Femur (tissue), 1 donor: Measurements from ENCODE around the gene NSD1.
A peak's percentile ranks its signal among the peaks of the same experiment; 100 is the strongest.

Source experiments
- DNase-seq: peaks from one replicate; pipeline ENCODE4 v3.0.0-alpha.2; 2017

Gene NSD1

DNA sequence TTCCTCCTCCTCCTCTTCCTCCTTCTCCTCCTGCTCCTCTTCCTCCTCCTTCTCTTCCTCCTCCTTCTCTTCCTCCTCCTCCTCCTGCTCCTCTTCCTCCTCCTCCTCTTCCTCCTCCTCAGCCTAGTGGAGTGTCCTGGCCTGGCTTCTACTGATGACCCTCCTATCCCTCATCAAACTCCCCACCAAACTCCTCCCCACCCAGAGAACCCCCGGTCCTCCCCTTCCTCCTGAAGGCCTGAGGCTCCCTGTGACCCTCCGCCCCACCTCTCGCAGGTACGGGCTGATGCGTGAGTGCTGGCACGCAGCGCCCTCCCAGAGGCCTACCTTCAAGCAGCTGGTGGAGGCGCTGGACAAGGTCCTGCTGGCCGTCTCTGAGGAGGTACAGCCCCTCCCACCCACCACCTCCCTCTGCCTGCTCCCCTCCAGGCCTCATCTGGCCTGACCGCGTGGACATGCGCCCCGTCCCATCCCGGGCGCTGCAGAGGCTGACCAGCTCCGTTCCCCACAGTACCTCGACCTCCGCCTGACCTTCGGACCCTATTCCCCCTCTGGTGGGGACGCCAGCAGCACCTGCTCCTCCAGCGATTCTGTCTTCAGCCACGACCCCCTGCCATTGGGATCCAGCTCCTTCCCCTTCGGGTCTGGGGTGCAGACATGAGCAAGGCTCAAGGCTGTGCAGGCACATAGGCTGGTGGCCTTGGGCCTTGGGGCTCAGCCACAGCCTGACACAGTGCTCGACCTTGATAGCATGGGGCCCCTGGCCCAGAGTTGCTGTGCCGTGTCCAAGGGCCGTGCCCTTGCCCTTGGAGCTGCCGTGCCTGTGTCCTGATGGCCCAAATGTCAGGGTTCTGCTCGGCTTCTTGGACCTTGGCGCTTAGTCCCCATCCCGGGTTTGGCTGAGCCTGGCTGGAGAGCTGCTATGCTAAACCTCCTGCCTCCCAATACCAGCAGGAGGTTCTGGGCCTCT, 36.3 kb upstream of the NSD1 start:
- no peak for DNase-seq

DNA sequence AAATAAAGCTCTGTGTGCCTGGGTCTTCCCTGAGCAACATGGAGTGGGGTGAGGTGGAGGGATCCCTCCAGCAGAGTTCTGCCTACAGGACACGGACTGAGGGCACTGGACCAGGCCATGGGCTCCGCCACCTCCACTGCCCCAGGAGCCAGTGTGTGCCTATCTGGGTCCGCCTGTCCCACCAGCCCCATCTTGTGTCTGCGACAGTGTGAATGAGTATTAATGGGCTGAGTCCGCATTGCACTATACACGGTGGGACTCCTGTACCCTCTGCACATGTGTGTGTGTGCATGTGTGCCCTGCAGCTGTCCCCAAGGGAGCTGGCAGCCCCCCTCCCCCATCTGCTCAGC, 35.5 kb upstream of the NSD1 start:
- DNase-seq = no peak

DNA sequence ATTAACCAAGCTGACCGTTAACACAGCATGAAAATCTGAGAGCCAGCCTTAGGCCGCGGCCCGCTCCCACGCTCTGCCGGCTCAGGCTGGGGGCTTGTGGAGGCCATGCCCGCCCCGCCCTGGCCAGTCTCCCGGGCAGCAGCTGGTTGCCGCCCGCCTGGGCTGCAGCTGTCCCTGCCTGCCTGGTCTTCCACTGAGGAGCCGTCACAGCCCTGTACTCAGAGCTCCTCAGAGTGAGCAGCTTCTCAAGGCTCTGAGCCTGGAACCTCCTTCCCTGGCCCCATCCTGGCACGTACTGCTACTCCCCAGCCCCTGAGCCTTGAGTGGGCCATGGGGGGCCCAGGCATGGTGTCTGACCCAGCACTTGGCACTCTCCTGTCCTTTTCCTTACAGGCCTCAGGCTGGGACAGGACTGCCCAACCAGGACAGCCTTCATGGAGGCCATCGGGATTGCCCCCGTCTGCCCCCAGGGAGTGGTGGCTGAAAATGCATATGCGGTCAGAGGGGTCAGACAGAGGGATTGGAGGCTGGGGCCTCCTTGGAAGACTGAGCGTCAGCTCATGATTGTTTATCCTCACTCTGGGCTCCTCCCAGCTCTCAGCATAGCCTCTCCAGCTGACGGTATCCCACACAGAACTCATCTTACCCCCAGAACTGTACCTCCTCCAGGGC, 35.0 kb upstream of the NSD1 start:
- DNase-seq = peak; percentile 88

DNA sequence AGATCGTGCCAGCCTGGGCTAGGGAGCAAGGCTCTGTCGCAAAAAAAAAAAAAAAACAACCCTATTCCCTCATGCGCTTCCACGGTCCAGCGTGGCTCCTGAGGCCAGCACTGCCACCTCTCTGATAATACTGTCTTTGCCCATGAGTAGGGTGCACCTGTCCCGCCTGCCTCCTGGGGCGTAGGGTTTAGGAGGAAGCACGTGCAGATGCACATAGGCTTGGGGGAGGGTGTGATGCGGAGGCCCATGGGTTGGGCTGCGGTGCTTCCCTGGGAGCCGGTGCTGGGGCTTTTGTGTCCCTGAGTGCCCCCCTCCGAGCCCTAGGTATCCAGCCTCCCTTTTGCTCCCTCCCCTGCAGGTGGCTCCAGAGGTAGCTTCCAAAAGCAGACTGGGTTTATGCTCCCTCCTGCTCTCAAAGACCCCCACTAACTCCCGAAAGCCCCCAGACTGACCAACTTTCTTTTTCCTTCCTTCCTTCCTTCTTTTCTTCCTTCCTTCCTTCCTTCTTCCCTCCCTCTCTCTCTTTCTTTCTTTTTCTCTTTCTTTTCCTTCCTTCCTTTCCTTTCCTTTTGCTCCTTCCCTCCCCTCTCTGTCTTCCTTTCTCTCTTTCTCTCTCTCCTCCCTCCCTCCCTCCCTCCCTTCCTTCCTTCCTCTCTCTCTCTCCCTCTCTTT, 34.0 kb upstream of the NSD1 start:
- no peak for DNase-seq

DNA sequence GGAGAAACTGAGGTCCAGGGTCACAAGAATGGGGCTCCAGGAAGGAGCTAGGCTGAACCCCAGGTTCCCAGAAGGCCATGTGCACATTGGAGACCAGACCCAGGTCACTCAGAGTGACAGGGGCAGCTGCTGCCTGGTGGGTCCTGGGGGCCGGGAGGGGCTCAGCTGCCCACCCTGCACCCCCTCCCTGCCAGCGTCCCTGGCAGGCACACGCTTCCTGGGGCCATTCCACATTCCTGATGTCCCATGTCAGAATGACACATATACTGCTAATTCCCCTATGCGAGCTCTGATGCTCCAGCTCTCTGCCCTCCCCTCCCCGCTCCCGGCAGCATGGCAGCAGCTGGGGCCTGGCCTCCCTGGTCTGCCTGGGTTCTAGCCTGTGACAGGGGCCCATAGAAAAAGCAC, 32.9 kb upstream of the NSD1 start:
- DNase-seq = peak; percentile 81

DNA sequence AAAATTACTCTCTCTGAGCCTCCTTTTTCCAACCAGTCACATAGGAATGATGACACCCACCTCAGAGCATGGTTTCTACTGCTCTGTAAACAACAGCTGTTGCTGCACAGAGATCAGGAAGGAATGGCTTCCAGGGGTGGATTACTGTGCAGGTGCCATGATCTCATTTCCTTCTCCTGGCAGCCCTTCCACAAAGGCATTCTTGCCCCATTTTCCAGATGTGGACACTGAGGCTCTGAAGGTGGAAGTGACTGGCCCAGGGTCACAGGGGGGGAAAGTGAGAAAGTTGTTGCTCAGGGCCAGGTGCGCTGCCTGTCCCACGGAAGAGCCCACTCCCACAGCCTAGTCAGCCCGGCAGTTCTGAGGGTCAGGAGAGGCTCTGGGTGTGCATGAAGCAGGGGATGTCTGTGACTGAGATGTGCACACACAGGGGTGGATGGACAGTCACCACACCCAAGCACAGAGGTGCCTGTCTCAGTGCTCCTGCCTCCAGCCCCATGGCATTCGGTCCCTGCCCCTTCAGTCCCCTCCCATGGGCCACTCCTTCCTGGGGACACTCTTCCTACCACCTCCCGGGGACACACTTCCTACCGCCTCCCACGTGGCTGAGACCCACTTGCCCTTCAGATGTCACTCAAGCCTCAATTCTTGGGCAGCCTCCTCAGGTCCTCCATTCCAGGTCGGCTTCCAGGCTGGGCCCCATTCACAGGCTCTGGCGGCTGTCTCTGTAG, 29.9 kb upstream of the NSD1 start:
- no peak for DNase-seq

DNA sequence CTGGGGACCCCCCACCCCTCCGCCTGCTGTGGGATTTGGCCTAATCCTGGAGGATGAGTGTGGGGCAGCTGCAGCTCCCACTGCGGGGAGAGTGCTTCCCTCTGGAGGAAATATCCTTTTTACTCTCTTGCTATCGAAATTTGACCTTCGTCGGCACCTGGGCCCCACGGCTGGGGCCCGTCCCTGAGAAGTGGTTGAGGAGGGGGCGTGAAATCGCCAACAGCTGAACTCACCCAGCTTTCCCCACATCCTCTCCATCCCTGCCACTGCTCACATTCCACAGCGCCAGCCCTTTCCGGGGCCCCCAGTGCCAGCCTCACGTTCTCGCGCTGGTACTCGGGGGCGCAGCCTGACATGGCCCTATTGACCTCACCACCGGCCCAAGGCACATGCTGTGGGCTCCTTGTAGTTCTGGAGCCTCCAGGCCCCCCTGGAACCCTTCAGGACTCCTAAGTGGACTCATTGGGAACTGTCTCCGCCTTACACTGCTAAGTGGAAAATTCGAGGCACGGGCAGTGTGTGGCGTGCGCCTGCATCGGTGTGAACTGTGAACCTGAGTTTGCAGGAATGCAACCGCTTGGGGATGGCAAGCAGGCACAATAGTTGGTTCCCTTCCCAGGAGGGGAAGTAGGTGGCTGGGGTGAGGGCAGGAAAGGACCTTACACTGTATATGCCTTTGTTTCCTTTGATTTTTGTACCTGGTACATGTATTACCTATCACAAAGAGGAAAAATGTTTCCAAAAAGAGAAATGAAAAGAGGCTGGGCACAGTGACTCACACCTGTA, 27.7 kb upstream of the NSD1 start:
- DNase-seq = peak; percentile 47

DNA sequence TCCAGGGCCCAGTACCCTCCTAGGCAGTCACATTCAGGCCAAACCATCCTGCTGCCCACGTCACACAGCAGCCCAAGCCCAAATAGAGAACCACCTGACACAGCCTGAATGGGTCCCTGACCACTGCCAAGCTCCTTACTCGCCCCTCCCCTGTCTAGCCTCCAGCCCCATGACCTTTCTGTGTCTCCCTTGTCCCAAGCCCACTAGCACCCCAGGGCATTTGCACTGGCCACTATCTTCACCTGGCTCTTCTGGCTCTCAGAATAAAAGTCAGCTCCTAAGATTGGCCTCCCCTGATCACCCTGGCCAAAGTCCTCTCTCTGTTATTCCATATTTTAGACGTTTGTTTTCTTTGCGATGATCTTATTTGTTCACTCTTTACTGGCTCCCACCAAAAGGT, 26.4 kb upstream of the NSD1 start:
- no peak for DNase-seq

DNA sequence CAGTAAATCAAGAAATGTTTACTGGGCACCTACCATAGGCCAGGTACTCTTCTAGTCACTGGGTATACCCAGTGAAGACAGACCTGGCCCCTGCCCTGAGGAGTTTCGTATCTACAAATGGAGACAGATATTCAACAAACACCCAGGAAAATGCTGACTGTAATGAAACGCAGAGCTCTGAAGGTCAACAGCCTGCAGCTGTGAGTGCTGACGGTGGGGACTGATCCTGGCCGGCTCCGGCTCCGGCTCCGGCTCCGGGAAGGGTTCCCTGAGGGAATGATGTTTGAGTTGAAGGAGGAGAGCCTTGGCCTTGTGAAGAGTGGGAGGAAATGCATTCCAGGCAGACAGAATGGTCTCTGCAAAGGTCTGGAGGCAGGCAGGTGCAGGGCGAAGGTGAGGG, 23.8 kb upstream of the NSD1 start:
- DNase-seq = peak; percentile 74

DNA sequence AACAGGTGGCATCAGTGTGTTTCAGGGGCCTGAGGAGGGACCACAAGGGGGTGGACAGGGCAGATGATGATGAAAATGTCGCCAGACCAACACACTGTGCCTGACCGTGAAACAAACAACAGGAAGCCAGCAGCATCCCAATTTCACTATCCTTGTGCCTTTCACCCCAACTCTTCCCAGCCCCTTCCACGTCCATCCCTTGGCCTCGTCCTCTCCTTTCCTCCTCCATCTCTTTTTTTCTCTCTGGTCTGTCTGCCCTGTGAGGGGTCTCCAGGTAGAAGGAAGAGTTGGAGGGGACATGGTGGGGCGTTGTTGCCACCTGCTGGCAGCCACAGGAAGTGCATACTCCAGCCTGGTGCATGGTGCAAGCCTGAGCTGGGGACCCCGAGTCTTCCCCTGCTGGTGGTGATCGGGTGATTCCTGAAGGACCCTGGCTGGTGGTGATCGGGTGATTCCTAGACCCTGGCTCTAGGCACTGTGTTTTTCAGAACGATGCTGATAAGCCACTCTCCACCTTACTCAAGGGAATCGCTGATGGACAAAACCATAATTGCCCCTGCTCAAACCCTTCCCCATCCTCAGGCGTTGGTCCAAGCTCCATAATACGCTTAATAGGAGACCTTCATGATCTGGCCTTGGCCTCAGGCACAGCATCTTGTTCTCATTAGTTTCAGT, 21.7 kb upstream of the NSD1 start:
- DNase-seq = peak; percentile 74

DNA sequence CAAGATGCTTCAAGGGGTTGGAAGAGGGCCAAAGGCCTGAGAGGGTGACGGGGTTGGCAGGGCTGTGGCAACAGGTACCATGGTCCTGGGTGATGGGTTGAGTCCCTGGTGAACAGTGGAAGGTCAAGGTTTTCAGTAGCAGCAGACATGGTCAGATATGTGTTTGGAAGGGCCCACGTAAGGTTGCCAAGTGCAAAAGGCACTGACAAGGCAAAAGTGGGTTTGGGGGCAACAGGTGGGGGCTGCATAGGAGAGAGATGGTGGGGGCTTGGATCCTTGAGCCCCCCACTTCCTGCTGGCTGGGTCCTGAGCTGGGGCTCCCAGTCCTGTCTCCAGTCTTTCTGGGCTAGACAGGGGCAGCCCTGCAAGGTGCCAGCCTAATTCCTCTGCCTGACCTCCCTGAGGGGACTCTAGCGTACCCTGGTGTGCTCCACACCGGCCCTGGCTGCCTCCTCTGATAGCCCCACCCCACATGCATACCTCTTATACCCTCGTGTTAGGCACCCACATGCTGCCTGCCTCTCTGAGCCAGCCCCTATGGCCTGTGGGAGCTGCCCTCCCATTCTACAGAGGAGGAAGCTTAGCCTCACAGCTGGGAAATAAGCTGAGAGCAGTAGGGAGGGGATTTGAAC, 20.9 kb upstream of the NSD1 start:
- DNase-seq = no peak

DNA sequence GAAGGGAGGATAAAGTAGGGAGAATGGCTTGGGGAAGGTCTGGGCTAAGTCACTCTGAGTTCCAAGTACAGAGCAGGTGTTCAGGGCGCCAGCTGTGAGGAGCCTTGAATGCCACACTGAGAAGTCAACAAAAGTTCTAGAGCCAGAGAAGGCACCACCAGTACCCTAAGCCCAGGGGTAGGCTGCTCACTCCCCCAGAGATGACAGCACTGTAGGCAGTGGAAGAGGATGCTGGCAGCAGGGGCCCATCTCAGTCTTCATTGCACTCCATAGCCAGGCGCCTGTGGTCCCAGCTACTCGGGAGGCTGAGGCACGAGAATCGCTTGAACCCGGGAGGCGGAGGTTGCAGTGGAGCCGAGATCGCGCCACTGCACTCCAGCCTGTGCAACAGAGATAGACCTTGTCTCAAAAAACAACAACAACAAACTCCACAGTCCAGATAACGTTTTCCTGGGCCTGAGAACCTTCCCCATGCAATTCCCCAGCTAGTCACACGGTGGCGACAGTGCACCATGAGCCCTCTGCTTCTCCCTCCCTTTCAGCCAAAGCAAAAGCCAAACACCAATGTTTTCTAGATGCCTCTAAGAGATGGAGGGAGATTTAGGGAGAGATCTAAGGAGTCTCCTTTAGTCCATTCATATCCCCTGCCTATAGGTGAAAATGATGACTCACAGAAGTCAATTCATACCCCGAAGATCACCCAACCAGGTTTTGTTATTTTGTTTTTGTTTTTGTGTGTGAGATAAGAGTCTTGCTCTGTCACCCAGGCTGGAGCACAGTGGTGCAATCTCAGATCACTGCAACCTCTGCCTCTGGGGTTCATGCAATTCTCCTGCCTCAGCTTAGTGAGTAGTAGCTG, 19.8 kb upstream of the NSD1 start:
- peak; percentile 86 for DNase-seq

DNA sequence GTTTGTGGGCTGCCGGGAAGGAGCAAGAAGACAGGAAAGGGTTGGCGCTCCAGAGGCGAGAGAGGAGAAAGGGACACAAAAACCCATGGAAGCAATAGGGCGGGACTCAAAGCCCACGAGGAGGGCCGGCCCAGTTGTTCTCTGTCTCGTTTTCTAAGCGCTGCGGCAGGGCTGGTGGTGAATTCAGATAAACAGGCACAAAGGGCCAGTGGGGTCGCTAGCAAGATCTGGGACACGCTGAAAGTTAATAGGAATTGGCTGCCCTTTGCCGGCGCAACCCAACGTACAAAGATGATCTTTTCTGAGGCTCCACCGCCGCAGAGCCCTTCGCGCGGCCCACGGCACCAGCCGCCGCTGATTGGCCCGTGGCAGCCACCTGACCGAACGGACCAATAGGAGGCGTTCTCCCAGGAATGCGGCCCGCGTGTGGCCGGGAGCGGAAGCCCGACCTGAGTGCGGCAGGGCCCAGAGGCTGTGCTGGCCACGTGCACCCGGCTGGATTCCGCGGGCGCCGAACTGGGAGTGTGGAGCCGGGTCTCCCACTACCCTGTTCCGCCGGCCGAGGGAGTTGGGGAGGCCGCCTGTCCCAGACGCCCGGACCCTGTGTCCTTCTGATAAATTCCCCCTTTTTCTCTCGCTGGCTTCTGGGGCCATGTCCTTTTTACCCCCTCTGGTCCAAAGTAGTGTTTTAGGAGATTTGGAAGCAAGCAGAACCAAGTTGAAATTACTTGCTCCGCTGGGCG, 16.8 kb upstream of the NSD1 start:
- peak; percentile 93 for DNase-seq

DNA sequence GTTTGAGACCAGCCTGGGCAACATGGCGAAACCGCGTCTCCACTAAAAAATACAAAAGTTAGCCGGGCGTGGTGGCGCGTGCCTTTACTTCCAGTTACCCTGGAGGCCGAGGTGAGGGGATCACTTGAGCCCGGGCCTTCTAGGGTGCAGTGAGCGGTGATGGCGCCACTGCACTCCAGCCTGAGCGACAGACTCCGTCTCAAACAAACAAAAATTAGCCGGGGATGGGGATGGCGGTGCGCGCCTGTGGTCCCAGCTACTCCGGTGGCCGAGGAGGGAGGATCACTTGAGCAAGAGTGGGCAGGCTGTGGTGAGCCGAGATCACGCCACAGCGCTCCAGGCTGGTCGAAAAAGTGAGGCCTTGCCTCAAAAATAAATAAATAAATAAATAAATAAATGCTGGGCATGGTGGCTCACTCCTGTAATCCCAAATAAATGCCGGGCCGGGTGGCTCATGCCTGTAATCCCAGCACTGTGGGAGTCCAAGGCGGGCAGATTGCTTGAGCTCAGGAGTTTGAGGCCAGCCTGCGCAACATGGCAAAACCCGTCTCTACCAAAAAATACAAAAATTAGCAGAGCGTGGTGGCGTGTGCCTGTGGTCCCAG, 16.0 kb upstream of the NSD1 start:
- DNase-seq = no peak

DNA sequence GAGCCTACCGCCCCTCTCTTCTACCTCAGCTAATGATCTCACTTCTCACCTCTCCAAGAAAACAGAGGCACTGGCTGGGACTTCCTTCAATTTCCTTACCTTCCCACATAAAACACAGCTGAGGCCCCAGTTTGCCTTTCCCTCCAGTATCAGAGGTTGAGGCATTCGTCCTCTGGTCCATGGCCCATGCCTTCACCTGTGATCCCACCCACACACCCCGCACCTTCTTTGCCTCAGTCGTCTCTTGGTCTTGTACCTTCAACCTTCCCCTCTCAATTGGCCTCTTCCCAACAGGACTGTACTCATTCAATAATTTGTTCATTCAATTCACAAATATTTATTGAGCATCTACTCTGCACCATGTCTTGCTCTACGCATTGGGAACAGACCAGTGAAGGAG, 11.0 kb upstream of the NSD1 start:
- no peak for DNase-seq

DNA sequence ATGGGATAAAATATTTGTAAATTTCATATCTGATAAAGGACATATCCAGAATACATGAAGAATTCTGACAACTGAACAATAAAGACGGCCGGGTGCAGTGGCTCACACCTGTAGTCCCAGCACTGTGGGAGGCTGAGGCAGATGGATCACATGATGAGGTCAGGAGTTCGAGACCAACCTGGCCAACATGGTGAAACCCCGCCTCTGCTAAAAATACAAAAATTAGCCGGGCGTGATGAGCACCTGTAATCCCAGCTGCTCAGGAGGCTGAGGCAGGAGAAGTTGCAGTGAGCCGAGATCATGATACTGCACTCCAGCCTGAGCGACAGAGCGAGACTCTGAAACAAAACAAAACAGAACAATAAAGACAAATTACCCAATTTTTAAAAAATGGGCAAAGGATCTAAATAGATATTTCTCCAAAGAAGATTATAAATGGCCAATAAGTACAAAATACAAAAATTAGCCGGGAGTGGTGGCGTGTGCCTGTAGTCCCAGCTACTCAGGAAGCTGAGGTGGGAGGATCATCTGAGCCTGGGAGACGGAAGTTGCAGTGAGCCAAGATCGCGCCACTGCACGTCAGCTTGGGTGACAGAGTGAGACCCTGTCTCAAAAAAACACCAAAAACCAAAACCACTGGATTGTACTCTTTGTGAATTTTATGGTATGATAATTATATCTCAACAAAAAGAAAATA, 9.6 kb upstream of the NSD1 start:
- no peak for DNase-seq

DNA sequence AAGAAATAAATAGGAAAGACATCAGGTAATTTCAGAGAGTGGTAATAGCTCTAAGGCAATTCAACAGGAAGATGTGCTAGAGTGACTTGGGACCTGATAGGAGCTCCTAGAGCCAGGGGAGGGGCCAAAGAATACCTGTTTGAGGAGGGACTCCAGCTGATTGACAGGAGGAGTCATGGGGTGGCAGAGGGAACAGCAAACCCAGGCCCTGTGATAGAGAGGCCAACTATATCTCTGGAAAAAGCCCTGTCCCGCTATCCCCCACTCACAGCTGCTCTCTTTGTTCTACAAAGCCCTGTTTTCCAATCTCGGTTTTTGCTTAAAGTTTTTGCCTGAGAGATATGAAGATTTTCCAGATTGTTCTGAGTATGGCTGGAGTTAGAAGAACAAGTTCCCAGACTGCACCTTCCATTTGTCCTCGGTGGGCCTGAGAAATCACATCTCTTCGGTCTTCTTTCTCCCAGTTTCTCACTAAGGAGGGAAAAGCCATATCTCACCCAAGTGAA, 9.0 kb upstream of the NSD1 start:
- DNase-seq = no peak

DNA sequence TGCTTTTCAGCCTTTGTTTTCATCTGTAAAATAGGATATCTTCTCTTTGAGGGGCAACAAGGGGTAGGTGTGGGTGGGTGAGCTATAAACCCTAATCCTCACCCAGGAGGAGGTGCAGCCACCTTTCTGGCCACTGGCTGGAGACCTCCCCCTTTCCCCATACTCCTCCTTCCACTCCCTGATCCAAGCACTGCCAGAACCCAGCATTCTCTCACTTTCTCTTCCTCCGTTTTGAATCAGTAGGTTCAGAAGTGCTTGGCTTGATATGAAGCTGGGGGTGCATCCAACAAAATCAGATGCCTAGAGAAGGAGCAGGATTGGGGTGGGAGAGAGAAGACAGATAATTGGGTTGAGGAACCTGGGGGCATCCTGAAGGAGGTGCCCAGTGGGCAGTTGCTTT, 6.8 kb upstream of the NSD1 start:
- DNase-seq = no peak
